ACC112 (cell line): Measurements from ENCODE around the gene UBE2Q1.
"Not testable (repeated sequence)": the region's sequence is repeated elsewhere in the genome, so short reads cannot be mapped to it uniquely, and the experiment has no call there.

Source experiments
- H2AFZ ChIP-seq: fragments of 200-600 bp; sonication (generic); one replicate; pipeline ENCODE4 v1.6.0; 2017; ENCODE audit warnings: antibody characterized with exemption, low read length; ENCODE audit not compliant: unreplicated experiment
- H3K27ac ChIP-seq: fragments of 200-600 bp; sonication (generic); 2 replicates; pipeline ENCODE4 v1.5.1; 2014; ENCODE audit warnings: low read depth, mild to moderate bottlenecking, antibody characterized with exemption, low read length, moderate library complexity
- H3K27me3 ChIP-seq: fragments of 200-600 bp; sonication (generic); 2 replicates; pipeline ENCODE4 v1.6.1; 2014; ENCODE audit warnings: mild to moderate bottlenecking, antibody characterized with exemption, low read length, moderate library complexity, mixed read lengths; ENCODE audit not compliant: insufficient read depth
- H3K36me3 ChIP-seq: fragments of 200-600 bp; sonication (generic); 2 replicates; pipeline ENCODE4 v1.6.1; 2016; ENCODE audit warnings: mild to moderate bottlenecking, antibody characterized with exemption, low read length, moderate library complexity, mixed read lengths; ENCODE audit not compliant: insufficient read depth
- H3K4me1 ChIP-seq: fragments of 200-600 bp; sonication (generic); one replicate; pipeline ENCODE4 v1.6.1; 2016; ENCODE audit warnings: low read length, mixed read lengths; ENCODE audit not compliant: insufficient read depth, unreplicated experiment, control insufficient read depth
- H3K4me3 ChIP-seq: fragments of 200-600 bp; sonication (generic); 2 replicates; pipeline ENCODE4 v1.5.1; 2014; ENCODE audit warnings: mild to moderate bottlenecking, low read depth, low read length
- H3K79me2 ChIP-seq: fragments of 200-600 bp; sonication (generic); one replicate; pipeline ENCODE4 v1.6.0; 2016; ENCODE audit warnings: low read length; ENCODE audit not compliant: control insufficient read depth, unreplicated experiment, insufficient read depth

UBE2Q1 gene

DNA sequence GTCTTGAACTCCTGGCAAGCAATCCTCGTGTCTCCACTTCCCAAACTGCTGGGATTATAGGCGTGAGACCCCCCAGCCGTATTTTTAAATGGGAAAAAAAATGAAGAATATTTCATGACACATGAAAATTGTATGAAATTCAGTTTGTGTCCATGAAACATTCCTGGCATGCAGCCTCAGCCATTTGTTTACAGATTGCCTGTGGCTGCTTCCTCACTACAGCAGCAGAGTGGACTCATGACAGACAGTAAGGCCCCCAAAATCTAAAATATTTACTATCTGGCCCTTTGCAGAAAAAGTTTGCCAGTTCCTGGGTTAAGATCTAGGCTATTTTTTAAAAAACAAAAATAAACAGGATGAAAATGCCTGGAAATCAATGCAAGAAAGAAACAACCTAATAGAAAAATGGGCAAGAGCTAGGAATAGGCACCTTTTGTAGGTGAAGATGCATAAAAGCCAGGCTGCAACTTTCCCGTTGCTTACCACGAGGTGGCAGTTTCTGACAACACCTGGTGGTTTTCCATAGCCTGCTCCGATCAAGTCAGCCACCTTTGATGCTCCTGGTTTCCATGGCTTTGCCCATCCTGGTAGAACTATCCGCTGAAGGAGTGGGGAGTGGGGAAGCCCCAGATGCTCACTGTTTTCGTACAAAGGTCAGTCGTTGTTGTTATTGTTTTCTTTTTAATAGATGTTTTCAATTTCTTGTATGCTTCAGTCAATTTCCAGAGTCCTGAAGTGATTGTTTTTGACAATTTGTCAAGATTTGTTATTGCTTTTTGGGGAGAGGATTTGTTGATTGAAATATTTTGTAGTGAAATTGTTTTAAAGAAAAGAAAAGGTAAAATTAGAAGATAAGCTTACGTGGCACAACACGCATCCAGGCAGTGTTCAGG lies 24.3 kb downstream of the UBE2Q1 start:
- H2AFZ ChIP-seq, result no peak overlapping the region
- no peaks in the 10 kb centered on the region for H3K79me2 ChIP-seq
- H3K27ac ChIP-seq, result no peak overlapping the region
- no peaks in the 10 kb centered on the region for H3K4me1 ChIP-seq
- H3K36me3 ChIP-seq, result no peaks in the 10 kb centered on the region
- no peak overlapping the region for H3K4me3 ChIP-seq
- no peaks in the 10 kb centered on the region for H3K27me3 ChIP-seq

DNA sequence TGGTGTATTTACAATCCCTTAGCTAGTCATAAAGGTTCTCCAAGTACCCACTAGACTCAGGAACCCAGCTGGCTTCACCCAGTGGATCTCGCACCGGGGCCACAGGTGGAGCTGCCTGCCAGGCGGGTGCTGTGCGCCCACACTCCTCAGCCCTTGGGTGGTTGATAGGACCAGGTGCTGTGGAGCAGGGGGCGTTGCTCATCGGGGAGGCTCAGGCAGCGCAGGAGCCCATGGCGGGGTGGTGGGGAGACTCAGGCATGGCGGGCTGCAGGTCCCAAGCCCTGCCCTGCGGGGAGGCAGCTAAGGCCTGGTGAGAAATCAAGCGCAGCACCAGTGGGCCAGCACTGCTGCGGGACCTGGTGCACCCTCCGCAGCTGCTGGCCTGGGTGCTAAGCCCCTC lies 26.5 kb downstream of the UBE2Q1 start:
- not testable (repeated sequence) for H3K79me2 ChIP-seq, H3K27me3 ChIP-seq, H3K36me3 ChIP-seq, H3K4me1 ChIP-seq, H3K27ac ChIP-seq, H3K4me3 ChIP-seq, H2AFZ ChIP-seq

DNA sequence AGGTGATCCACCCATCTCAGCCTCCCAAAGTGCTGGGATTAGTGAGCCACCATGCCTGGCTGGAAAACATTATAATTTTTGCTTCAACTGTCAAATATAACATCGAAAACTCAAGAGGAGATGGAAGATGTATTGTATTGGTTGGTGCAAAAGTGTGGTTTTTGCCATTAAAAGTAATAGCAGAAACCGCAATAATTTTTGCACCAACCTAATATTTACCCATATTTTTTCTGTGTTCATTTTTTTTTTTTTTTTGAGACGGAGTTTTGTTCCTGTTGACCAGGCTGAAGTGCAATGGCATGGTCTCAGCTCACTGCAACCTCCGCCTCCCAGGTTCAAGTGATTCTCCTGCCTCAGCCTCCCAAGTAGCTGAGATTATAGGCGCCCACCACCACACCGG lies 29.2 kb downstream of the UBE2Q1 start:
- no peaks in the 10 kb centered on the region for H3K36me3 ChIP-seq
- H3K27ac ChIP-seq, result no peak overlapping the region
- no peaks in the 10 kb centered on the region for H3K79me2 ChIP-seq
- no peak overlapping the region for H3K4me3 ChIP-seq
- H2AFZ ChIP-seq, result no peak overlapping the region
- no peaks in the 10 kb centered on the region for H3K27me3 ChIP-seq
- H3K4me1 ChIP-seq, result no peaks in the 10 kb centered on the region

- no peaks in the 10 kb centered on the region for H3K4me1 ChIP-seq
- H3K36me3 ChIP-seq, result no peaks in the 10 kb centered on the region
- H3K27ac ChIP-seq, result no peak overlapping the region
- H3K79me2 ChIP-seq, result no peaks in the 10 kb centered on the region
- H2AFZ ChIP-seq, result no peak overlapping the region
- H3K4me3 ChIP-seq, result no peak overlapping the region
- H3K27me3 ChIP-seq, result no peaks in the 10 kb centered on the region
Observed at GRCh38 chr1:154527192-154527591, 31.3 kb downstream of the UBE2Q1 start.

DNA sequence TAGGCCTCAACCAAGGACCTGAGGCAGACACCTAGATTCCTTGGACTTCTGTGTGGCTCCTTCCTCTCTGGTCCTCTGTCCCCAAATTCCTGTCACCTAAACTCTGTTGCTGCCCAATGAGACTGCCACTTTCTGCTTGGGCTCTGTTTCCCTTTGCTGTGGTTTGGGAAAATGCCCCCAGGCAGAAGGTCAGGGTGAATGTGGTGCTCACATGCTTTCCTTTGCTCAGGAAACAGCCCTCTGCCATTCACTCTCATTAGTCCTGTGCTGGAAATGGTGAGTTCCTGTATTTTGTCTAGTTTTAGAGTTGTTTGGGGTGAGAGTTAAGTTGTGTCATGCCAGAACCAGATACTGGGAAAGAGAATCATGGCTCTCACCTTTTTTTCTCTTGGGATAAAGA lies 33.6 kb downstream of the UBE2Q1 start:
- Histone ChIP-seq H3K27ac (no peak overlapping the region), H3K4me1 (peaks cover 9% of the 10 kb centered on the region), H3K79me2 (no peaks in the 10 kb centered on the region), H3K4me3 (no peak overlapping the region), H3K27me3 (peaks cover 5% of the 10 kb centered on the region; the same call in 1 of the 2 replicates), H2AFZ (no peak overlapping the region), H3K36me3 (no peaks in the 10 kb centered on the region)

GRCh38 chr1:154521695-154522094 lies 36.8 kb downstream of the UBE2Q1 start:
- Histone ChIP-seq H2AFZ (no peak overlapping the region), H3K79me2 (no peaks in the 10 kb centered on the region), H3K27ac (no peak overlapping the region), H3K4me1 (peaks cover 10% of the 10 kb centered on the region), H3K4me3 (no peak overlapping the region), H3K36me3 (no peaks in the 10 kb centered on the region), H3K27me3 (peaks cover 5% of the 10 kb centered on the region; the same call in 1 of the 2 replicates)

DNA sequence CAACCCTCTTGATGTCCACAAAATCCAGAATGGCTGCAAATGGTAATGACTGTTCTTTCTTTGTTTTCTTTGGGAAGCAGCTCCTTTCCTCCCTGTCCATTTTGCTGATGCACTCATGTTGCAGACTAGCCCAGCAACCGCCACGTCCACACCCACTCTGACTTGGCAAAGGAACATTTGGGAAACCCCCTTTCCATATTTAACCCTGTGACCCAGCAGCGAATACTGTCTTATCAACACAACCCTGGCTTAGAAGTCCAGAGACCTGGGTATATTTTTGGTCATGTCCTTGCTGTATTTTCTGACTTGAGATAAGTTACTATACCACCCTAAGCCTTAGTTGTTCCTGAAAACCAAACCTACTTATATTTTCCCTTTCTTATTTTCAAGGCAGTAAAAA lies 38.1 kb downstream of the UBE2Q1 start:
- Histone ChIP-seq H3K27me3 (peaks cover 5% of the 10 kb centered on the region; the same call in 1 of the 2 replicates), H3K79me2 (no peaks in the 10 kb centered on the region), H3K4me3 (no peak overlapping the region), H3K27ac (no peak overlapping the region), H3K4me1 (peaks cover 10% of the 10 kb centered on the region), H3K36me3 (no peaks in the 10 kb centered on the region), H2AFZ (peak overlapping the region; percentile 60)

DNA sequence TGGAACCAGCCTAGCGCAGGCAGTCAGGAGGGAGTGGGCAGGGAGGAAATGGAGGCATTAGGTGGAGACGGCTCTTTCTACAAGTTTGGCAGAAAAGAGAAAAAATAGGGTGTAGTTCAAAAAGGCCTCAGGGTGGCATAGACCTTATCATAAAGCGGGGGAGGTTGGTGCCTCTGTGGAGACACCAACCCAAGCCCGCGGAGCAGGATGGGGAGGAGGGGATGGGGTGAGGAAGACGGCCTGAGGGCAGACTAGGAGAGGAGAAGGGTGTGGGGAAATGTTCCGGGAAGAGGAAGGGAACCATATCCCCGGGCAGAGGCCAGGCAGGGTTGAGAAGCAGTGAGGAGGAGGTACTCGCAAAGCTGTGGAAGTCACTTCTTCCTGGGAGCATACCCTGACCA lies 38.9 kb downstream of the UBE2Q1 start:
- Histone ChIP-seq H3K27me3 (peaks cover 5% of the 10 kb centered on the region; the same call in 1 of the 2 replicates), H3K27ac (no peak overlapping the region), H3K4me3 (no peak overlapping the region), H3K4me1 (peaks cover 10% of the 10 kb centered on the region), H3K79me2 (no peaks in the 10 kb centered on the region), H3K36me3 (no peaks in the 10 kb centered on the region), H2AFZ (peak overlapping the region; percentile 60)

GRCh38 chr1:154517661-154518060 lies 40.8 kb downstream of the UBE2Q1 start:
- H3K27me3 ChIP-seq, result peaks cover 5% of the 10 kb centered on the region; the same call in 1 of the 2 replicates
- H3K4me3 ChIP-seq, result no peak overlapping the region
- H2AFZ ChIP-seq, result no peak overlapping the region
- no peak overlapping the region for H3K27ac ChIP-seq
- H3K4me1 ChIP-seq, result peaks cover 10% of the 10 kb centered on the region
- no peaks in the 10 kb centered on the region for H3K79me2 ChIP-seq
- no peaks in the 10 kb centered on the region for H3K36me3 ChIP-seq

GRCh38 chr1:154514066-154514553 lies 44.4 kb downstream of the UBE2Q1 start:
- H3K27ac ChIP-seq, result no peak overlapping the region
- no peak overlapping the region for H3K4me3 ChIP-seq
- no peaks in the 10 kb centered on the region for H3K36me3 ChIP-seq
- H3K4me1 ChIP-seq, result no peaks in the 10 kb centered on the region
- no peaks in the 10 kb centered on the region for H3K79me2 ChIP-seq
- H2AFZ ChIP-seq, result no peak overlapping the region
- no peaks in the 10 kb centered on the region for H3K27me3 ChIP-seq

DNA sequence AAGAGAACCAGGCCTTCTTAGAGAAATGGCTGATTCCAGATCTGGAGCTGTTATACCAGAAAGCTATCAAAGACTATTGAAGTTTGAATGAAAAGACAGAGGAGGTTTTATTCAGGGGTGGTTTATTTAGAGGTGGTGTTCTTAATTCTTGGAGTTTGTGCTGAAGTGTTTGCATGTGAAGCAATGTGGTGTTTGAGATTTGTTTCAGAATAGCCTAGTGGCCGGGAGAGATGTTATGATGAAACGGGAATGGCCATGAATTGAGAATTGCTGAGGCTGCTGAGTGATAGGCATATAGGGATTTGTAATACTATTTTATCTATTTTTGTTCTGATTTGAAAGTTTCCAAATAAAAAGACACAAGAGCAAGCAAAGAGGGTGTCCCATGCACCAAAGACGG lies 45.7 kb downstream of the UBE2Q1 start:
- 0 out of 2 replicates have a peak, but pooled peaks cover 2% of the 10 kb centered on the region for H3K27me3 ChIP-seq
- H3K27ac ChIP-seq, result no peak overlapping the region
- no peaks in the 10 kb centered on the region for H3K4me1 ChIP-seq

More for the DNA sequence above, 45.7 kb downstream of the UBE2Q1 start:
- Histone ChIP-seq H3K36me3 (no peaks in the 10 kb centered on the region), H2AFZ (no peak overlapping the region), H3K4me3 (no peak overlapping the region), H3K79me2 (no peaks in the 10 kb centered on the region)
